ENCODE results near the gene U2AF1L4. TPM values are rescaled to one million over a fixed set of nuclear protein-coding genes. Genes with fewer than 3 reads are reported as not detected.

The U2AF1L4 gene
- 10 to 100 TPM; 31.9 to 33.1 TPM for total RNA-seq

DNA sequence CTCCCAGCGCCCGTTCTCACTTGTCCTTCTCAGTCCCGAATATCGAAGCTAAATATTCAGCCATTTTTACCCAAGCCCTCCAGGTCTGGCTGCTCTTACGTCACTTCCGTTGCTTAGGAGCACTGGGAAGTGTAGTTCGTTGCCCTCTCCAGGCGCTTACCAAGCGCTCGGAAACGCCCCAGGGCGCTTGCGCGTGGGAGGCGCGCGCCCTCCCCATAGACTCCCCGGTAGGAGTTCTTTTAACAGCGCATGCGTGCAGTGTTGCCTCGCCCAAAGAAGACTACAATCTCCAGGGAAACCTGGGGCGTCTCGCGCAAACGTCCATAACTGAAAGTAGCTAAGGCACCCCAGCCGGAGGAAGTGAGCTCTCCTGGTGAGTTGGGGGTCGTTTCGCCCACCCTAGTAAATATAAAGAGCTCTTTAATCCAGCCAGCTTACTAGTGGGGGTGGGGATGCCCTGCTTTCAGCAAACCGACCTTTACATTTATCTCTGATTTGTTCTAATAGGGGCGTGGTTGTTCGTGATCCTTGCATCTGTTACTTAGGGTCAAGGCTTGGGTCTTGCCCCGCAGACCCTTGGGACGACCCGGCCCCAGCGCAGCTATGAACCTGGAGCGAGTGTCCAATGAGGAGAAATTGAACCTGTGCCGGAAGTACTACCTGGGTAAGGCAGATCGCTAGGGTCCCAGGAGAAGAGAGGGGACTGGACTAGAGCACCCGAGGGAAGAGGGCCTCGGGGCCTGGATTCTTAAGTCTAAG lies at the start of gene U2AF1L4, which contains the start of gene PSENEN:
Gene U2AF1L4, minus strand, starts transcription at position 91 of the 759 bp plus-strand sequence. Its CDS starts 27 bp downstream, at position 64.
Gene PSENEN, plus strand, starts transcription at position 324 of the 759 bp plus-strand sequence. Its CDS starts 280 bp downstream, at position 604.
- no peaks in the 10 kb centered on the region for H3K27me3 Mint-ChIP-seq
- POLR2A ChIA-PET: interaction anchor here (0.8 to 3.2 kb wide), 13 partner anchors 8 to 266 kb away, joined by 3 to 20 read pairs (median 4); partner anchors contain the start of genes HSPB6 and PROSER3
- peak within 1 kb of the TSS; percentile 94 for H3K27ac Mint-ChIP-seq
- peaks cover 37% of the 10 kb centered on the region for H3K4me1 Mint-ChIP-seq
- DNase-seq (peak; percentile 93), ATAC-seq (ENCODE audit: low read depth) (peak; percentile 57)
- peak within 1 kb of the TSS; percentile 98 for H3K4me3 Mint-ChIP-seq
- no peaks in the 10 kb centered on the region for H3K9me3 Mint-ChIP-seq
- peaks cover 5% of the 10 kb centered on the region for H3K36me3 Mint-ChIP-seq

DNA sequence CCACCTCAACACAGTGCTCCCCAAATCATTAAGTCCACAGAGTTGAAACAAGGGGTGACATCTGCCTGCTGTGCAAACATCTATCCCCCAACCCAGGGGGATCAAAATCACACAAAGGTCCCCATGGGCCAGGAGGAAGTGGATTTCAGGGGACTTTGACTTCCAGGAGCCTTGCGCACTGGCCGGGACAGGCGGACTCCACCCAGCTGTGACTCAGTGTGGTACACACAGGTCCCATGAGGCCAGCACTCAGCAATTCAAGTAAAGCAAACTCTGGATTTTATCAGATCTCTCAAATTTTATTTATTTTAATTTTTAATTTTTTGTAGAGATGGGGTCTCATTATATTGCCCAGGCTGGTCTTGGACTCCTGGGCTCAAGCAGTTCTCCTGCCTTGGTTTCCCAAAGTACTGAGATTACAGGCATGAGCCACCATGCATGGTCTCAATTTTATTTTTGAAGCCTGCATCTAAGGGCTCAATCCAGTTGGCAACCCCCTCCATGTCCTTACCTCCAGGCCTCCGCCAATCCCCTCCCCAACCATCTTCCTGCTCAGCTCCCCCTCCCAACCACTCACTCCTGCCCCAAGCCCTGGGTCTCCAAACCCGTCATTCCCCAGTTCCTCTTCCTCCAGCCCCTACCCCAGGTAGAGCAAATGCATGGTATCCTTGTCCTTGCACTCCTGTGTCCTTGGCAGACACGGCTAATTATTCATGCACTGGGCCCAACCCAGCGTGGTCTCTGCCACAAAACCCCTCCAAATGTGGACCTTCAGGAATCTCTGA lies 48.4 kb upstream of the U2AF1L4 start:
- Mint-ChIP-seq H3K36me3 (no peaks in the 10 kb centered on the region), H3K27me3 (peaks cover 33% of the 10 kb centered on the region), H3K4me1 (peaks cover 6% of the 10 kb centered on the region), H3K4me3 (no peak overlapping the region), H3K9me3 (no peaks in the 10 kb centered on the region), H3K27ac (no peak overlapping the region)
- ATAC-seq (ENCODE audit: low read depth): no peak
- no peak for DNase-seq
- POLR2A ChIA-PET: no interaction called here

- H3K27ac Mint-ChIP-seq: no peak overlapping the region
- no peaks in the 10 kb centered on the region for H3K9me3 Mint-ChIP-seq
- H3K4me3 Mint-ChIP-seq: no peak overlapping the region
- H3K4me1 Mint-ChIP-seq: peaks cover 6% of the 10 kb centered on the region
- POLR2A ChIA-PET: no interaction called here
- ATAC-seq (ENCODE audit: low read depth) (no peak), DNase-seq (no peak)
- peaks cover 26% of the 10 kb centered on the region for H3K27me3 Mint-ChIP-seq
- no peaks in the 10 kb centered on the region for H3K36me3 Mint-ChIP-seq
Measured at GRCh38 chr19:35792888-35793287, 47.7 kb upstream of the U2AF1L4 start.

DNA sequence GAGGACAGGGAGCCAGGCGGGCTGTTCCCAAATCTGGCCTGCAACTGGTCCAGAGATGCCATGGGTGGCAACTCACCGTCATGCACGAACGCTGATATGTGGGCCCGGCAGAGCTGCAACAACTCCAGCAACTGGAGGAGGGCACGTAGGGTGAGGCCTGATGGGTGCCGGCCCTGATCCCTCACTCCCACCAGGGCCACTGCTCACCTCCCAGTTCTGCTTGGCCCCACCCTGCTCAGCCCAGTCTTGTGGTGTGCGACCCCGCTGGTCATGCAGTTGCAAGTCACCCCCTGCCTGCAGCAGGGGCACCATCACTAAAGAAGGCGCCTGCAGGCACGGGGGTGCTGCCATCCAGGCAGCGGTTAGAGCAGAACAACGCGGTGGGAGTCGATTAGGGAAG lies 47.1 kb upstream of the U2AF1L4 start:
- Mint-ChIP-seq H3K9me3 (no peaks in the 10 kb centered on the region), H3K27me3 (peaks cover 21% of the 10 kb centered on the region), H3K4me1 (peaks cover 5% of the 10 kb centered on the region), H3K4me3 (no peak overlapping the region), H3K36me3 (no peaks in the 10 kb centered on the region), H3K27ac (no peak overlapping the region)
- POLR2A ChIA-PET: no interaction called here
- DNase-seq (no peak), ATAC-seq (ENCODE audit: low read depth) (no peak)

DNA sequence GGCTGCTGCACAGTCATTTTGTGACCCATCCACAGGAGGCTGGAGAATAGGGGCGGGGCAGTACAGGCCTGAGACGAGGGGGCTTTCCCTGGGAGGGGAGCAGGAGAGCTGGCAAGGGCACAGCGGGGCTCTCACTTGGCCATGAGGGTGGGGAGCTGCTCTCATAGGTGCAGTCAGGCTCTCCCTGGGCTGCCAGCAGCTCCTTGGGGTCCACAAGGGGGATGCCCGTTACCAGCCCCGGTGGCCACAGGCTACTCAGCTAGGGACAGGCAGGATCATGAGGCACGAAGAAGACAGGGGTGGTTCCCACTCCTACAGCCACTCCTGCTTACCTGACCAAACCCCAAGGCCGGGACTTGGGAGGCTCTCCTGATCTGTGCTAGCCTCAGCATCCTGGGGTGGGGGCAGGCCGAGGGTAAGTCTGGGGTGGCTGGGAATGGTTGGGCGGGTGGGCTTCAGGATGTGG lies 46.6 kb upstream of the U2AF1L4 start:
- H3K36me3 Mint-ChIP-seq: no peaks in the 10 kb centered on the region
- DNase-seq (no peak), ATAC-seq (ENCODE audit: low read depth) (no peak)
- peaks cover 16% of the 10 kb centered on the region for H3K27me3 Mint-ChIP-seq
- no peaks in the 10 kb centered on the region for H3K9me3 Mint-ChIP-seq
- no peak overlapping the region for H3K4me3 Mint-ChIP-seq
- POLR2A ChIA-PET: no interaction called here
- H3K4me1 Mint-ChIP-seq: peaks cover under 1% of the 10 kb centered on the region
- H3K27ac Mint-ChIP-seq: no peak overlapping the region

- Mint-ChIP-seq H3K36me3 (no peaks in the 10 kb centered on the region), H3K9me3 (no peaks in the 10 kb centered on the region), H3K27ac (no peak overlapping the region), H3K4me1 (no peaks in the 10 kb centered on the region), H3K27me3 (peaks cover 10% of the 10 kb centered on the region), H3K4me3 (no peak overlapping the region)
- ATAC-seq (ENCODE audit: low read depth) (peak; percentile 40), DNase-seq (no peak)
- POLR2A ChIA-PET: no interaction called here
Measured at GRCh38 chr19:35790981-35791813, 46.0 kb upstream of the U2AF1L4 start.

DNA sequence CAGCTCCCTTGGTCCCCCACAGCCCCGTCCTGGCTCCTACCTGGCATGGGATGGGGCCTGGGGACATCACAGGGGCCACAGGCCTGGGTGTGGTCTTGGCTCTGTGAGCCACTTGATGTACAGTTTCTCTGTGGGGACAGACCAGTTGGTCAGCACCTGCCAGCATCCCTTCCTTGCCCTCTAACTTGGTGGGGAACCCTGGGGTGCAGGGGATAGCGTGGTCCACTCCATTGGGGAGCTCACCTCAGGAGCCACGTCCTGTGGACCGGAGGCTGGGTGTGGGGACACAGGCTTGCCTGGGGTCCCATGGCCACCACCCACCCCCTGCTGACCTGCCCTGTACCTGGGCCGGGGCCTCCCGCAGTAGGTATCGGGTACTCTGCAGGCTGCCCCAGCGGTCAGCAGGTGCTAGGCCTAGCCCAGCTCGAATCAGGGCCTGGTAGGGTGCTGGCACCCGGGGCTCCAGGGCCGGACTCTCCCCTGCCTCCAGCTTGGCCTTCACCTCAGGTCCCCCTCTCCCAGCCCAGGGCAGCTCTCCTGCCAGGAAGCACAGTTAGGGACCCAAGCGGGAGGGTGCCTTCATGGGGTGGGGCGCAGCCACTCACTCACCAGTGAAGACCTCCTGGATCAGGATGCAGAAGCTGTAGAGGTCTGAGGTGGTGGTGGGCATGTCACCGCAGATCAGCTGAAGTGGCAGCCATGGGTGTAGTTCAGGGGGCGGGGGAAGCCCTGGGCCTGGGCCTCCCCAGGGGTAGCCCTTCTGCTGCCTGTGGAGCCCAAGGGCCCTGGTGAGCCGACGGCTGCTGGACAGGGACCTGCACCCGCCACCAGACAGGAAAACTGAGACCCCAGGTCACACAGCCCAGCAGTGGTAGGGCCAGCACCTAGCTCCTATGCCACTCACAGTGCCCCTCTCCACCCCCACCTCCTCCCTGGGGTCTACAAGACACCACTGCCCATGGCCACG lies 45.0 kb upstream of the U2AF1L4 start:
- peaks cover 5% of the 10 kb centered on the region for H3K27me3 Mint-ChIP-seq

GRCh38 chr19:35789195-35789977 lies 44.2 kb upstream of the U2AF1L4 start:
- H3K27ac Mint-ChIP-seq: no peak overlapping the region
- POLR2A ChIA-PET: no interaction called here
- ATAC-seq (ENCODE audit: low read depth) (no peak), DNase-seq (no peak)
- H3K36me3 Mint-ChIP-seq: no peaks in the 10 kb centered on the region
- H3K27me3 Mint-ChIP-seq: no peaks in the 10 kb centered on the region
- no peaks in the 10 kb centered on the region for H3K4me1 Mint-ChIP-seq
- no peak overlapping the region for H3K4me3 Mint-ChIP-seq
- no peaks in the 10 kb centered on the region for H3K9me3 Mint-ChIP-seq

More for the DNA sequence above, 45.0 kb upstream of the U2AF1L4 start:
- Mint-ChIP-seq H3K4me3 (no peak overlapping the region), H3K27ac (no peak overlapping the region), H3K36me3 (no peaks in the 10 kb centered on the region), H3K9me3 (no peaks in the 10 kb centered on the region), H3K4me1 (no peaks in the 10 kb centered on the region)
- ATAC-seq (ENCODE audit: low read depth): peak; percentile 11
- POLR2A ChIA-PET: no interaction called here
- DNase-seq: no peak

DNA sequence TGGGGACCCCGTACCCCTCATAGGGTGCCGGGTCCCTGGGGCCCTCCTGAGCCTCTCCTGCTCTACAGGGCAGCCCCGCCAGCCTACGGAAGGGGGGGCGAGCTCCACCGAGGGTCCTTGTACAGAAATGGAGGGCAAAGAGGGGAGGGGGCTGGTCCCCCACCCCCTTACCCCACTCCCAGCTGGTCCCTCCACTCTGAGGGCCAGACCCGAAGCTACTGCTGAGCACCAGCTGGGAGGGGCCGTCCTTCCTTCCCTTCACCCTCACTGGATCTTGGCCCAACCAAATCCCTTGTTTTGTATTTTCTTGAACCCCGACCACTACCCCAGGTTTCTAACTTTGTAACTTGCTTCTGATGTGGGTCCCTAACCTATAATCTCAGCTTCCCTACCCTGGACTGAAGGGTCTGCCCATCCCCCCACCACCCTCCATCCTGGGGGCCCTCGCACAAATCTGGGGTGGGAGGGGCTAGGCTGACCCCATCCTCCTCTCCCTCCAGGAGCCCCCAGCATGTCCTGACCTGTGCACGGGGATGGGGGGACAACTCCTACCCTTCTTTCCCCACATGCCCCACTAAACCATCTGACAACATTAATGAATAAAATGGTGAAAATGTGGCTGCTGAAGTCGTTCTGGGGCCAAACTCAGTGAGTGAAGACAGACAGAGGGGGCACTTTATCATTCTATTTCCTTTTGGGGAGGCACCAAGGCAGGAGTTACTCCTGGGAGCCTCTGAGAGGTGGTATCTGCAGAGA lies 43.2 kb upstream of the U2AF1L4 start:
- Mint-ChIP-seq H3K36me3 (no peaks in the 10 kb centered on the region), H3K4me3 (no peak overlapping the region), H3K9me3 (no peaks in the 10 kb centered on the region), H3K4me1 (peaks cover 2% of the 10 kb centered on the region), H3K27me3 (no peaks in the 10 kb centered on the region), H3K27ac (no peak overlapping the region)
- no peak for ATAC-seq (ENCODE audit: low read depth)
- POLR2A ChIA-PET: no interaction called here
- DNase-seq: no peak

DNA sequence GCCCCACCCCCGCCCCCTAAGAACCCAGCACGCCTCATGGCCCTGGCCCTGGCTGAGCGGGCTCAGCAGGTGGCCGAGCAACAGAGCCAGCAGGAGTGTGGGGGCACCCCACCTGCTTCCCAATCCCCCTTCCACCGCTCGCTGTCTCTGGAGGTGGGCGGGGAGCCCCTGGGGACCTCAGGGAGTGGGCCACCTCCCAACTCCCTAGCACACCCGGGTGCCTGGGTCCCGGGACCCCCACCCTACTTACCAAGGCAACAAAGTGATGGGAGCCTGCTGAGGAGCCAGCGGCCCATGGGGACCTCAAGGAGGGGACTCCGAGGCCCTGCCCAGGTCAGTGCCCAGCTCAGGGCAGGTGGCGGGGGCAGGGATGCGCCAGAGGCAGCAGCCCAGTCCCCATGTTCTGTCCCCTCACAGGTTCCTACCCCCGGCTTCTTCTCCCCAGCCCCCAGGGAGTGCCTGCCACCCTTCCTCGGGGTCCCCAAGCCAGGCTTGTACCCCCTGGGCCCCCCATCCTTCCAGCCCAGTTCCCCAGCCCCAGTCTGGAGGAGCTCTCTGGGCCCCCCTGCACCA lies 42.1 kb upstream of the U2AF1L4 start:
- Mint-ChIP-seq H3K4me1 (peaks cover 6% of the 10 kb centered on the region), H3K27me3 (no peaks in the 10 kb centered on the region), H3K9me3 (no peaks in the 10 kb centered on the region), H3K4me3 (no peak overlapping the region), H3K27ac (no peak overlapping the region), H3K36me3 (peaks cover 6% of the 10 kb centered on the region)
- DNase-seq: no peak
- POLR2A ChIA-PET: no interaction called here
- no peak for ATAC-seq (ENCODE audit: low read depth)
